Uterus (tissue), 2 donors: Measurements from ENCODE around the gene ATP5ME.

ENCODE experiments used
- CTCF ChIP-seq, 4 experiments: fragments of 200-600 bp in 2 of 4; fragments of 450-650 bp in 2 of 4; sonication (generic) in 2 of 4; IDR thresholded peaks; one replicate each; pipeline ENCODE4 v1.5.1; 2016 to 2019; ENCODE audit warnings: antibody characterized with exemption in 4 of 4, mild to moderate bottlenecking in 2 of 4, moderate library complexity in 1 of 4
- POLR2A ChIP-seq, 2 donors: fragments of 450-650 bp; IDR thresholded peaks; one replicate each; pipeline ENCODE4 v1.6.1; 2016; ENCODE audit warnings: antibody characterized with exemption in 2 of 2, mild to moderate bottlenecking in 1 of 2, moderate library complexity in 1 of 2

- no peak for TF ChIP-seq CTCF (IDR thresholded peaks at IDR 0.05)
- TF ChIP-seq POLR2A (IDR thresholded peaks at IDR 0.05): no peak
These were observed 9.3 kb downstream of the ATP5ME start for GRCh38 chr4:664713-665231.
